NK-92 treated with Interleukin-12 subunit alpha and Interleukin-12 subunit beta, amount 100 ng/mL, for 24 hours (cell line): ENCODE data around the gene ZP1.
"Not testable (repeated sequence)": the region's sequence is repeated elsewhere in the genome, so short reads cannot be mapped to it uniquely, and the experiment has no call there.

Experiments
- DNase-seq: peaks from one replicate; lab custom pipeline; 2025; lab: John Stamatoyannopoulos, UW

The ZP1 gene

GRCh38 chr11:60878245-60879101 lies 11.1 kb downstream of the ZP1 start:
- no peak for DNase-seq

GRCh38 chr11:60879104-60879503 lies 11.8 kb downstream of the ZP1 start:
- DNase-seq: no peak

- DNase-seq: no peak
Measured at GRCh38 chr11:60879971-60880588, 12.7 kb downstream of the ZP1 start.

GRCh38 chr11:60880643-60881282 lies 13.4 kb downstream of the ZP1 start:
- no peak for DNase-seq

- DNase-seq: no peak
Measured at GRCh38 chr11:60887556-60887955, 20.2 kb downstream of the ZP1 start.

GRCh38 chr11:60889869-60890311 lies 22.5 kb downstream of the ZP1 start:
- DNase-seq: no peak

- no peak for DNase-seq
Measured at GRCh38 chr11:60890696-60891095, 23.4 kb downstream of the ZP1 start.

- DNase-seq: no peak
Measured at GRCh38 chr11:60891103-60891741, 23.9 kb downstream of the ZP1 start.

- no peak for DNase-seq
Measured at GRCh38 chr11:60895687-60896086, 28.3 kb downstream of the ZP1 start.

- no peak for DNase-seq
Measured at GRCh38 chr11:60897496-60897895, 30.2 kb downstream of the ZP1 start.

- DNase-seq: no peak
Measured at GRCh38 chr11:60899046-60899936, 31.9 kb downstream of the ZP1 start.

GRCh38 chr11:60899977-60900376 lies 32.6 kb downstream of the ZP1 start:
- no peak for DNase-seq

- DNase-seq: no peak
Measured at GRCh38 chr11:60900673-60901404, 33.5 kb downstream of the ZP1 start.

GRCh38 chr11:60902625-60903024 lies 35.3 kb downstream of the ZP1 start:
- DNase-seq: no peak

GRCh38 chr11:60905047-60905446 lies 37.7 kb downstream of the ZP1 start:
- no peak for DNase-seq

- DNase-seq: no peak
Measured at GRCh38 chr11:60905551-60906113, 38.3 kb downstream of the ZP1 start.

GRCh38 chr11:60906132-60906972 lies 39.0 kb downstream of the ZP1 start, which contains the start of gene PRPF19:
Gene PRPF19, minus strand, starts transcription at chr11:60906585. Its CDS starts 203 bp downstream, at chr11:60906382.
- DNase-seq: peak; percentile 94

GRCh38 chr11:60908803-60909202 lies 41.5 kb downstream of the ZP1 start:
- no peak for DNase-seq

GRCh38 chr11:60909680-60910280 lies 42.4 kb downstream of the ZP1 start:
- DNase-seq: not testable (repeated sequence)
